Measurements from ENCODE around the gene TPPP.

Gene TPPP

DNA sequence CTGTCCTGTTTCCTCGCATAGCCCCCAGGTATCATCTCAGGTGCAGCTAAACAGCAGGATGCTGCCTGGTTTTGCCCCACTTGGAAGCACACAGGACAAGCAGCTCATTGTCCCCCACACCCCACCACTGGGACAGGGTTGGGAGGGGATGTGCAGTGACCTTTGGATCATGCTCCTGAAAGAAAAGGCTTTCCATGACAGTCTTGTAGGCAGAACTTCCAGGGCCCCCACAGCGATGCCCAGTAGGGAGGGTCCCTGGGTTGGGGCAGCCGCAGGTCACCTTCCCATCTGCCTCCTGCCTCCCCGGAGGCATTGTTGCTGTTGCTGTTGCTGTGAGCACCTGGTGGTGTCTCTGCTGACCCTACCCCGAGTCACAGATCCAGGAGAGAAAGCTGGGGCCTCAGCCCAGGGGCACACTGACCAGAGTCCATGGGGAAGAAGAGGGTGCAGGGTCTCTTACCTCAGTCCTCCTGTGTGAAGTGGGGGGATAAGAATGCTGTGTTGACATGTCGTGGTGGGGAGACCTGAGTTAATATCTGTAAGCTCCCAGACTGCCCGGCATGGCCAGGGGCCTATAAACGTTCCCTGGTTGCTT lies 72.5 kb downstream of the TPPP start:
- no peak overlapping the region for H3K4me3 ChIP-seq
- no peaks in the 10 kb centered on the region for H3K4me1 ChIP-seq
- H3K27ac ChIP-seq = no peak overlapping the region
- no peak for TF ChIP-seq Cebpa-rat (IDR thresholded peaks at IDR 0.05)
- no peak overlapping the region for H3K4me2 ChIP-seq
- peaks cover 0 to 1% (median 0%) of the 10 kb centered on the region in 11 experiments; a peak in 7 of 22 replicates for H3K9me3 ChIP-seq (replicated peaks in 1 of 11)
- peaks cover 27 to 99% (median 94%) of the 10 kb centered on the region in 11 experiments for H3K36me3 ChIP-seq
- H4K20me1 ChIP-seq = peaks cover 0 to 85% (median 21%) of the 10 kb centered on the region in 11 experiments; a peak in 15 of 22 replicates
- H3K27me3 ChIP-seq = no peaks in the 10 kb centered on the region
- H3K9ac ChIP-seq = no peak overlapping the region

DNA sequence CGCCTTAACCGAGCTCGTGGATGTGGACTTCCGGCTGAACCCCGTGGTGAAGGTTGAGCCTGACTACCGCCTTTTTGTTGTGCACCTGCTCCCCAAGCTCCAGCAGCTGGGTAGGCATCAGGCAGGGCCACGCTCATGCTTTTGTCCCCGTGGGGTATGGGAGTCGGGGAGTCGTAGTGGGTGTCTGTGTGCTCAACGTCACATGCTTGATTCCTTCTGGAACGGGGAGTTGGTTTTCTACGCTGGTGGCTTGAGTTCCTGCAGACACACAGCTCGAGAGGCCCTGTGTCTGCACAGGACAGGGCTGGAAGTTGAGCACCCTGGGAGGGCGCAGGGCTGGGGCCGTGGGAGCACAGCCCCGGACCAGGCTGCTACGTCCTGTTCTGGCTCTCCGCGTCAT lies 73.0 kb downstream of the TPPP start:
- Histone ChIP-seq H3K9ac (no peak overlapping the region), H3K27ac (no peak overlapping the region), H3K36me3 (peaks cover 27 to 99% (median 89%) of the 10 kb centered on the region in 11 experiments), H4K20me1 (peaks cover 0 to 80% (median 17%) of the 10 kb centered on the region in 11 experiments; a peak in 15 of 22 replicates), H3K9me3 (replicated peaks in 1 of 11) (peaks cover 0 to 6% (median 5%) of the 10 kb centered on the region in 11 experiments; a peak in 18 of 22 replicates), H3K4me1 (peaks cover 0 to 4% (median under 1%) of the 10 kb centered on the region in 10 experiments; a peak in 3 of 20 replicates), H3K4me2 (no peak overlapping the region), H3K4me3 (no peak overlapping the region), H3K27me3 (no peaks in the 10 kb centered on the region)
- TF ChIP-seq Cebpa-rat (IDR thresholded peaks at IDR 0.05) = no peak

DNA sequence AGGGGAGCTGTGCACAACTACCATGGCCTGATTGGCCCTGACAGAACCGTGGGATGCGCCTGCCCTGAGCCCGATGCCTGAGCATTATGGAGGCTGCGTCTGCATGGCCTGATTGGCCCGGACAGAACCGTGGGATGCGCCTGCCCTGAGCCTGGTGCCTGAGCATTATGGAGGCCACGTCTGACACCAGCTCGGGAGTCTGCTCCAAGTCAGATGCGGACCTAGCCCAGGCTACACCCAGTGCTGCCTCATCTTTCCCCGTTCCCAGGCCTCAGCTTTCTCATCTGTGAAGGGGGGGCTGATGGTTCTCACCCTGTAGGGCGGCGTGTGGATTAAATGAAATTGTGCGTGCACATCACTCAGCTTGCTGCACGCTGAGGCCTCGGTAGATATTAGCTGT lies 73.7 kb downstream of the TPPP start:
- Histone ChIP-seq H3K4me1 (peaks cover 2 to 9% (median 6%) of the 10 kb centered on the region in 10 experiments; a peak in 17 of 20 replicates), H4K20me1 (peaks cover 0 to 73% (median 16%) of the 10 kb centered on the region in 11 experiments; a peak in 14 of 22 replicates), H3K27me3 (no peaks in the 10 kb centered on the region), H3K9me3 (replicated peaks in 1 of 11) (peaks cover 0 to 14% (median 12%) of the 10 kb centered on the region in 11 experiments; a peak in 18 of 22 replicates), H3K4me3 (no peak overlapping the region), H3K4me2 (no peak overlapping the region), H3K27ac (no peak overlapping the region), H3K9ac (no peak overlapping the region), H3K36me3 (peaks cover 27 to 99% (median 82%) of the 10 kb centered on the region in 11 experiments)
- TF ChIP-seq Cebpa-rat (IDR thresholded peaks at IDR 0.05) = no peak

- no peak overlapping the region for H3K4me2 ChIP-seq
- H3K27ac ChIP-seq = no peak overlapping the region
- H3K36me3 ChIP-seq = peaks cover 25 to 91% (median 72%) of the 10 kb centered on the region in 11 experiments
- H3K4me3 ChIP-seq = no peak overlapping the region
- H4K20me1 ChIP-seq = peaks cover 0 to 63% (median 16%) of the 10 kb centered on the region in 11 experiments; a peak in 14 of 22 replicates
- H3K9me3 ChIP-seq (replicated peaks in 1 of 11) = peaks cover 0 to 15% (median 13%) of the 10 kb centered on the region in 11 experiments; a peak in 18 of 22 replicates
- peak overlapping the region in 1 of 11 experiments; percentile 42; a peak in 1 of 22 replicates for H3K9ac ChIP-seq
- TF ChIP-seq Cebpa-rat (IDR thresholded peaks at IDR 0.05) = peak in 4 of 11 experiments; percentile 26 to 49 (median 35); a peak in 1 of 22 replicates
- peaks cover 10 to 19% (median 16%) of the 10 kb centered on the region in 10 experiments for H3K4me1 ChIP-seq
- no peaks in the 10 kb centered on the region for H3K27me3 ChIP-seq
Measured at GRCh38 chr5:618450-618849, 74.7 kb downstream of the TPPP start.

- H3K4me2 ChIP-seq = no peak overlapping the region
- no peak overlapping the region for H3K27ac ChIP-seq
- H4K20me1 ChIP-seq = peaks cover 0 to 58% (median 12%) of the 10 kb centered on the region in 11 experiments; a peak in 14 of 22 replicates
- TF ChIP-seq Cebpa-rat (IDR thresholded peaks at IDR 0.05) = no peak
- peaks cover 0 to 16% (median 14%) of the 10 kb centered on the region in 11 experiments; a peak in 18 of 22 replicates for H3K9me3 ChIP-seq (replicated peaks in 1 of 11)
- H3K36me3 ChIP-seq = peaks cover 25 to 87% (median 66%) of the 10 kb centered on the region in 11 experiments
- H3K27me3 ChIP-seq = no peaks in the 10 kb centered on the region
- no peak overlapping the region for H3K9ac ChIP-seq
- H3K4me1 ChIP-seq = peaks cover 16 to 25% (median 20%) of the 10 kb centered on the region in 10 experiments
- H3K4me3 ChIP-seq = no peak overlapping the region
Measured at GRCh38 chr5:617896-618295, 75.3 kb downstream of the TPPP start.

- peaks cover 0 to 46% (median 12%) of the 10 kb centered on the region in 11 experiments; a peak in 14 of 22 replicates for H4K20me1 ChIP-seq
- no peak overlapping the region for H3K27ac ChIP-seq
- H3K4me1 ChIP-seq = peaks cover 19 to 29% (median 23%) of the 10 kb centered on the region in 10 experiments
- no peak for TF ChIP-seq Cebpa-rat (IDR thresholded peaks at IDR 0.05)
- no peak overlapping the region for H3K4me3 ChIP-seq
- H3K27me3 ChIP-seq = no peaks in the 10 kb centered on the region
- peaks cover 0 to 16% (median 14%) of the 10 kb centered on the region in 11 experiments; a peak in 18 of 22 replicates for H3K9me3 ChIP-seq (replicated peaks in 1 of 11)
- H3K36me3 ChIP-seq = peaks cover 24 to 73% (median 53%) of the 10 kb centered on the region in 11 experiments
- H3K4me2 ChIP-seq = no peak overlapping the region
- 0 out of 22 replicates have a peak overlapping the region, but pooled peaks of 1 of the 11 experiments have one; percentile 24 for H3K9ac ChIP-seq
Measured at GRCh38 chr5:616484-617039, 76.6 kb downstream of the TPPP start.

- peaks cover 0 to 39% (median 14%) of the 10 kb centered on the region in 11 experiments; a peak in 14 of 22 replicates for H4K20me1 ChIP-seq
- H3K4me1 ChIP-seq = peaks cover 25 to 59% (median 47%) of the 10 kb centered on the region in 10 experiments
- peak overlapping the region; percentile 76 to 90 (median 84) for H3K4me3 ChIP-seq
- peak overlapping the region in 9 of 11 experiments; percentile 51 to 76 (median 72); a peak in 18 of 22 replicates for H3K27ac ChIP-seq
- peaks cover 0 to 17% (median 0%) of the 10 kb centered on the region in 11 experiments; a peak in 4 of 22 replicates for H3K27me3 ChIP-seq
- peak overlapping the region; percentile 76 to 89 (median 82) for H3K9ac ChIP-seq
- H3K36me3 ChIP-seq = peaks cover 0 to 35% (median 17%) of the 10 kb centered on the region in 11 experiments; a peak in 16 of 22 replicates
- no peak for TF ChIP-seq Cebpa-rat (IDR thresholded peaks at IDR 0.05)
- H3K4me2 ChIP-seq = peak overlapping the region; percentile 74 to 98 (median 87)
- peaks cover 0 to 16% (median 14%) of the 10 kb centered on the region in 11 experiments; a peak in 18 of 22 replicates for H3K9me3 ChIP-seq (replicated peaks in 1 of 11)
Measured at GRCh38 chr5:612498-613424, 80.4 kb downstream of the TPPP start.

Data from BLaER1 treated with 17β-estradiol and CSF1 and Interleukin-3, amounts not matched to agents 10 nM and 100 nM (cell line).